Breast epithelium (tissue), 3 donors: ENCODE data around the gene GNG7.

Source experiments
- POLR2A ChIP-seq: fragments of 450-650 bp; IDR thresholded peaks from one replicate; pipeline ENCODE4 v1.6.1; 2016; ENCODE audit warnings: antibody characterized with exemption, mild to moderate bottlenecking, moderate library complexity
- POLR2AphosphoS5 ChIP-seq, 3 donors: sonication (generic); formaldehyde crosslinking; IDR thresholded peaks; one replicate each; pipeline ENCODE4 v1.6.1; 2017; ENCODE audit warnings: antibody characterized with exemption in 3 of 3
- TF ChIP-seq, protein P1 (sequence below), 3 donors: fragments of 450-650 bp; IDR thresholded peaks; one replicate each; pipeline ENCODE4 v1.5.1; 2016 to 2017; ENCODE audit warnings: antibody characterized with exemption in 3 of 3, mild to moderate bottlenecking in 3 of 3, moderate library complexity in 3 of 3

DNA sequence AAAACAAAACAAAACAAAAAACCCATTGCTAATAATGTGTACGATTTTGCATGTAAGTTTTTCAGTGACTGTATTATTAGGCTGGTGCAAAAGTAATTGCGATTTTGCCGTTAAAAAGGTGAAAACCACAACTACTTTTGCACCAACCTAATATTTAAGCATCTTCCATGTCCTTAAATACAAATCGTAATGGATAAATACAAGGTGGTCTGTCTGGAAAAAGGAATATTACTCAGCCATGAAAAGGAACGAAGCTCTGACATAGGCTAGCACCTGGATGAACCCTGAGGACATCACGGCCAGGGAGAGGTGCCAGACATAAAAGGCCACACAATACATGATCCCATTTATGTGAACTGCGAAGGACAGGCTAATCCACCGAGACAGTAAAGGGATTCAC, 193.4 kb downstream of the GNG7 start:
- TF ChIP-seq, protein P1, sequence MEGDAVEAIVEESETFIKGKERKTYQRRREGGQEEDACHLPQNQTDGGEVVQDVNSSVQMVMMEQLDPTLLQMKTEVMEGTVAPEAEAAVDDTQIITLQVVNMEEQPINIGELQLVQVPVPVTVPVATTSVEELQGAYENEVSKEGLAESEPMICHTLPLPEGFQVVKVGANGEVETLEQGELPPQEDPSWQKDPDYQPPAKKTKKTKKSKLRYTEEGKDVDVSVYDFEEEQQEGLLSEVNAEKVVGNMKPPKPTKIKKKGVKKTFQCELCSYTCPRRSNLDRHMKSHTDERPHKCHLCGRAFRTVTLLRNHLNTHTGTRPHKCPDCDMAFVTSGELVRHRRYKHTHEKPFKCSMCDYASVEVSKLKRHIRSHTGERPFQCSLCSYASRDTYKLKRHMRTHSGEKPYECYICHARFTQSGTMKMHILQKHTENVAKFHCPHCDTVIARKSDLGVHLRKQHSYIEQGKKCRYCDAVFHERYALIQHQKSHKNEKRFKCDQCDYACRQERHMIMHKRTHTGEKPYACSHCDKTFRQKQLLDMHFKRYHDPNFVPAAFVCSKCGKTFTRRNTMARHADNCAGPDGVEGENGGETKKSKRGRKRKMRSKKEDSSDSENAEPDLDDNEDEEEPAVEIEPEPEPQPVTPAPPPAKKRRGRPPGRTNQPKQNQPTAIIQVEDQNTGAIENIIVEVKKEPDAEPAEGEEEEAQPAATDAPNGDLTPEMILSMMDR (IDR thresholded peaks at IDR 0.05): no peak
- TF ChIP-seq POLR2A: no peak
- TF ChIP-seq POLR2AphosphoS5 (IDR thresholded peaks at IDR 0.05): no peak
